Measurements from ENCODE around the gene NLRP4.
"Not testable (repeated sequence)": the region's sequence is repeated elsewhere in the genome, so short reads cannot be mapped to it uniquely, and the experiment has no call there.

Gene NLRP4

GRCh38 chr19:55882626-55883025 lies 46.3 kb downstream of the NLRP4 start:
- DNase-seq (ENCODE audit: low read depth in 3 of 3, low spot score in 1 of 3): no peak

- no peak for DNase-seq (ENCODE audit: low read depth in 3 of 3, low spot score in 1 of 3)
Measured at GRCh38 chr19:55898911-55899310, 62.6 kb downstream of the NLRP4 start.

GRCh38 chr19:55901369-55902079 lies 65.2 kb downstream of the NLRP4 start:
- no peak for DNase-seq (ENCODE audit: low read depth in 3 of 3, low spot score in 1 of 3)

- no peak for DNase-seq (ENCODE audit: low read depth in 3 of 3, low spot score in 1 of 3)
Measured at GRCh38 chr19:55902080-55902751, 65.9 kb downstream of the NLRP4 start.

GRCh38 chr19:55907286-55907685 lies 70.9 kb downstream of the NLRP4 start:
- no peak for DNase-seq (ENCODE audit: low read depth in 3 of 3, low spot score in 1 of 3)

GRCh38 chr19:55907746-55908145 lies 71.4 kb downstream of the NLRP4 start:
- no peak for DNase-seq (ENCODE audit: low read depth in 3 of 3, low spot score in 1 of 3)

GRCh38 chr19:55909801-55910200 lies 73.5 kb downstream of the NLRP4 start:
- no peak for DNase-seq (ENCODE audit: low read depth in 3 of 3, low spot score in 1 of 3)

GRCh38 chr19:55912916-55913315 lies 76.6 kb downstream of the NLRP4 start:
- no peak for DNase-seq (ENCODE audit: low read depth in 3 of 3, low spot score in 1 of 3)

- DNase-seq (ENCODE audit: low read depth in 3 of 3, low spot score in 1 of 3): no peak
Measured at GRCh38 chr19:55913643-55914268, 77.4 kb downstream of the NLRP4 start.

GRCh38 chr19:55923556-55923955 lies 87.2 kb downstream of the NLRP4 start:
- no peak for DNase-seq (ENCODE audit: low read depth in 3 of 3, low spot score in 1 of 3)

GRCh38 chr19:55927991-55928390 lies 91.7 kb downstream of the NLRP4 start:
- no peak for DNase-seq (ENCODE audit: low read depth in 3 of 3, low spot score in 1 of 3)

GRCh38 chr19:55929258-55929657 lies 92.9 kb downstream of the NLRP4 start:
- not testable (repeated sequence) for DNase-seq (ENCODE audit: low read depth in 3 of 3, low spot score in 1 of 3)

- no peak for DNase-seq (ENCODE audit: low read depth in 3 of 3, low spot score in 1 of 3)
Measured at GRCh38 chr19:55930996-55931515, 94.7 kb downstream of the NLRP4 start.

All from stimulated activated CD4-positive, alpha-beta T cell treated with anti-CD3 and anti-CD28 coated beads, TNF-alpha, amount 100 ng/mL, for 1 hour (primary cell).